Measurements from ENCODE around the gene TMEM120A.

Gene TMEM120A

GRCh38 chr7:75980430-75981202 lies 13.8 kb downstream of the TMEM120A start:
- no peak for DNase-seq (ENCODE audit: low spot score)

- DNase-seq (ENCODE audit: low spot score), result no peak
These were observed 14.5 kb downstream of the TMEM120A start for GRCh38 chr7:75979759-75980429.

DNA sequence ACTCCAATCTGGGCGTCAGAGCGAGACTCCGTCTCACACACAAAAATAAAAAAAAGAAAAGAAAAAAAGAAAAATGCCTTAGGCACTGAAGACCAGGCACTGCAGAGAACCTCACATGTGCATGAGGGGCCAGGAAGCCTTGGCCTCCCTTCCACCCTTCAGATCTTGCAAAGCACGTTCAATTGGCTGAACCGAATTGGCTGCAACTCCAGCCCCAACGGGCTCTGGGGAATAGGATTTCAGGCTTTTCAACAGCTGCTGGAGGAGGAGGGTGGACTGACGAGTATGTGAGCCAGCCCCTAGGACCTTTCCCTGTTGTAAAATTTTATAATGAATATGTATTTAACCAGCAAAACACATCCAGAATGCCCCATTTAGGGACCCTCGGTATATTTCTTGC lies 16.7 kb downstream of the TMEM120A start:
- no peak for DNase-seq (ENCODE audit: low spot score)

- DNase-seq (ENCODE audit: low spot score), result no peak
These were observed 22.2 kb downstream of the TMEM120A start for GRCh38 chr7:75971961-75972763.

DNA sequence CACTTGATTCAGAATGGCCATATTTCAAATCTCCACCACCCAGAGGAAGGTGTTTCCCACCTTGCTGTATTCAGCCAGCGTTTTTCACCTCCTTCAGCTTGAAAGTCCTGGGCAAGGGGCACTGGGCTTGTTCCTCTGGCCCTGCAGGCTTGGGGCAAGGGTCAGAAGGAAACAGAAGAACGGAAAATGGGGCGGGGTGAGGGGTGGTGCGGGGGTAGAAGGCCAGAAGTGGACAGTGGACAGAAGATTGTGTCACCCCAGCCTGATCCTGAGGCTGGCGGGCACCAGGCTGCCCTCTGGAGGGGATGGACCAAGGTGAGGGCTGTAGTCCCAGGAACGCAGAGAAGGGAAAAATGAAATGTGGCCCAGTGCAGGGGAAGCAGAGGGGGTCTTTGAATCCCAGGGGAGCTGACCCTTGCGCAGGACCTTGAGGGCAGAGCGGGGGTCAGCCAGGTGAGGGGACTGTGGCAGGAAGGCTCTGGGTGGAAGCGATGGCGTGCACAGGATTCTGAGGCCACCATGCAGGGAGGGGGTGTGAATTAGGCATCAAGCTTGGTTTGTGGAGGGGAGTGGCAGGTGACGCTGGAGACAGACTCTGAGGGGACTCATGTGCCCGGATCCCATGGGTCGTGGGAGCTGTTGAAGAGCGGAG lies 23.0 kb downstream of the TMEM120A start:
- no peak for DNase-seq (ENCODE audit: low spot score)

DNA sequence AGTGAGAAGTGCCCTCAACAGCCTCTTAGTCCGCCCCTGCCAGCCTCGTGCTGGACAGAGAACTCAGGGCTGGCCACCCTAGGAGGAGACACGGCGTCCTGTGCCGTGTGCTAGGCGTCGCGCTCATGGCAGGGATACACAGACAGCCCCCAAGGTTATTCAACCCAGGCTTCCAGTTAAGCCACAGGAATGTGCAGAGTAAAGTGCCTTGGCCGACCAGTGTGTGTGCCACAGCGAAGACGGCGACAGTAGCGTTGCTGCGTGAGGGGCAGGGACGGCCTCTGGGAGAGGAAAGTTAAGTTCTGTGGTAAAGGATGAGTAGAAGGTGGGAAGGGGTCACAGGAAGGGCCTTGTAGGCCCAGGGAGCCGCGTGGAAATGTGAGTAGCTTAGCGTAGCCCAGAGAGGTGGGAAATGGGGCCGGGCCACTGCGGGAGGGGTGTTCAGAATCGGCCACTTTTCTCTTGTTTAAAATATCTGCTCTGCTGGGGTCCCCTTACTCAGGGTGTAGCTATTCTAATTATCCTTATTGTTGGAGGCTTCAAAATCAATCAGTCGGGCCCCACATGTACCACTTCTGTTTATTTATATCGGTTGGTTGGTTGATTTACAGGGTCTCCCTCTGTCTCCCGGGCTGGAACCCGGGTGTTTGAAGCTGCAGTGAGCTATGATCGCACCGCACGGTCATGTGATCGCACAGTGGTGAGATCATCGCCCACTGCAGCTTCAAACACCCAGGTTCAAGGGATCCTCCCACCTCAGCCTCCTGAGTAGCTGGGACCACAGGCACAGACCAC lies 24.5 kb downstream of the TMEM120A start:
- DNase-seq (ENCODE audit: low spot score), result no peak

GRCh38 chr7:75969182-75969581 lies 25.2 kb downstream of the TMEM120A start:
- DNase-seq (ENCODE audit: low spot score), result no peak

GRCh38 chr7:75968561-75969001 lies 25.8 kb downstream of the TMEM120A start:
- DNase-seq (ENCODE audit: low spot score), result no peak

DNA sequence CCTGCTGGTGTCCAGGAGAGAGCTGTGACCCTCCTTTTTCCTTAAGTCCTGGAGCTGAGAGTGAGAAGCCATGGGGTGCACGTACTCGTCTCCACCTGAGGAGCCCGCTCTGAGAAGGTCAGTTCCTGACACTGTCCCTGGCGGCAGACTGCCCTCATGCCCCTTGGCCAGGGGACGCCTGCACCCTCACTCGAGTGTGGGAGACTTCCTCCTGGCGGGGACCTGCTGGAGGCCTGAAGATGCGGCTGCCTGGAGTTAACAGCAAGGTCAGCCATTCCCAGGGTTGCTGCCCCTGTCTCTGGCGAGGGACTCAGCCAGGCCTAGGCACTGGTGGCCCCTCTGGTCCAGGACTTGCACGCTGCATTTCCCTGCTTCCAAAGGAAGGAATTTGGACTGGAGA lies 26.4 kb downstream of the TMEM120A start:
- no peak for DNase-seq (ENCODE audit: low spot score)

GRCh38 chr7:75967487-75967997 lies 26.9 kb downstream of the TMEM120A start:
- no peak for DNase-seq (ENCODE audit: low spot score)

- DNase-seq (ENCODE audit: low spot score), result no peak
These were observed 27.3 kb downstream of the TMEM120A start for GRCh38 chr7:75967055-75967454.

- DNase-seq (ENCODE audit: low spot score), result no peak
These were observed 28.0 kb downstream of the TMEM120A start for GRCh38 chr7:75966190-75966961.

- no peak for DNase-seq (ENCODE audit: low spot score)
These were observed 28.8 kb downstream of the TMEM120A start for GRCh38 chr7:75965617-75966016.

GRCh38 chr7:75963381-75963995 lies 30.9 kb downstream of the TMEM120A start:
- no peak for DNase-seq (ENCODE audit: low spot score)

DNA sequence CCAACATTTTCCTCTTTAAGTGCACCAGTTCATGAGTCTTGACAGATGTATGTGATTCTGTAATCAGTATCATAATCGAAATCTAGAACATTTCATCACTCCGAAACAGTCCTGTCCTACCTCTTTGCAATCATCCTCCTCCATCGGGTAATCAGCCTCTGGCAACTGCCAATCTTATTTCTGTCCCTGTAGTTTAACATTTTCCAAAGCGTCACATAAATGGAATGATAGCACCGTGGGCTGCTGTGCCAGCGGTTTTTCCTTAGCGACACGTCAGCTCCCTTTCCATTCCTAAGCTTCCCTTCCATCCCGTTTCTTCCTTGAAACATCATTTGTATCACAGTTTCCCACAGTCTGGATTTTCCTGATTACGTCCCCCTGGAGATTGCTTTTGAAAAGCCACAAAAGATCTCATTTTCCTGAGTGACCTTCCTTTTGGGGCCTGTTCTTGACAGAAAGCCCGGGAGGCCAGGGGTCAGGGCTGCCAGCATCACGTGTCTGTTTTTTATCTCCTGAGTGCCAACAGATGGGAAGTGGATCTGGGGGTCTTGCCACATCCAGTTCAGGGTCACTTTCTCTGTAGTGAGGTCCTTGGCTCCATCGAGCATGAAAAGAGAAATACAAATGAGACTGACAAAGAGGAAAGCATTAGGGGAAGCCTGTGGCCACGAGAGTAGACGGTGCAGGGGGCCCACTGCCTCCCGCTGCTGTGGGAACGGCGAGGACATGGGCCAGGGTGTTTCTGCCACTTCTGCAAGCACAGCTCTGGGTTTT lies 31.6 kb downstream of the TMEM120A start:
- no peak for DNase-seq (ENCODE audit: low spot score)

DNA sequence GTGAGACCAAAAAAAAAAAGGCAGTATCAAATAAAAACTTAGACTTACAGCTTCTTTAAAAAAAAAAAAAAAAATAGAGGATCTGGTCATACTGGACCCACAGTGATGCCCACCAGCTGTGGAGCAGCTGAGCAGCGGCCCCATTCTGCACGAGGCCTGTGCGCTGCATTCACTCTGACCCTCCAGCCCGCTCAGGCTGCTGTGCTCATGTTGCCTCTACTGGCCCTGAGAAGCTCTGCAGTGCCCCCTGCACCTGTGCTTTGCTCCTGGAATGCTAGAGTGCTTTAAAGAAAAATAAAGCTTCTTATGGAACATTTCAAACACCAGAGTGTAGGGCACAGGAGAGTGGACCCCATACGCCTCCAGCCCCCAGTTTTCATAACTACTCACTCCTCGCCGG lies 33.2 kb downstream of the TMEM120A start:
- no peak for DNase-seq (ENCODE audit: low spot score)

- no peak for DNase-seq (ENCODE audit: low spot score)
These were observed 34.0 kb downstream of the TMEM120A start for GRCh38 chr7:75960372-75960771.

- no peak for DNase-seq (ENCODE audit: low spot score)
These were observed 35.4 kb downstream of the TMEM120A start for GRCh38 chr7:75958802-75959543.

Data from hematopoietic multipotent progenitor cell treated with erythropoietin and hydrocortisone succinate and interleukin-3 and kit ligand, for 17 days (in vitro differentiated cells).